Vagina (tissue), 2 donors: ENCODE measurements around the gene UBE4B. TPM values are rescaled to one million over a fixed set of nuclear protein-coding genes. Genes with fewer than 3 reads are reported as not detected.
A peak's percentile ranks its signal among the peaks of the same experiment; 100 is the strongest.
"Not testable (repeated sequence)": the region's sequence is repeated elsewhere in the genome, so short reads cannot be mapped to it uniquely, and the experiment has no call there.

Experiments used
- DNase-seq, 2 donors: peaks; one replicate each; pipeline ENCODE4 v3.0.0-alpha.2; 2017; ENCODE audit errors: extremely low spot score in 2 of 2
- H3K27ac ChIP-seq: fragments of 200-600 bp; sonication (generic); one replicate; pipeline ENCODE4 v1.5.1; 2019
- H3K27me3 ChIP-seq: fragments of 200-600 bp; sonication (generic); one replicate; pipeline ENCODE4 v1.5.1; 2019
- H3K36me3 ChIP-seq, 2 donors: fragments of 200-600 bp; sonication (generic); one replicate each; pipeline ENCODE4 v1.5.1; 2017 to 2019
- H3K4me1 ChIP-seq: fragments of 200-600 bp; sonication (generic); one replicate; pipeline ENCODE4 v1.5.1; 2019
- H3K4me3 ChIP-seq, 2 donors: fragments of 200-600 bp; sonication (generic); 1 replicate in 1 of 2; 2 replicates in 1 of 2; pipeline ENCODE4 v1.5.1; 2016 to 2019
- H3K9me3 ChIP-seq: fragments of 200-600 bp; sonication (generic); one replicate; pipeline ENCODE4 v1.5.1; 2019
- CTCF ChIP-seq, 3 experiments: fragments of 450-650 bp in 2 of 3; fragments of 200-600 bp in 1 of 3; sonication (generic) in 1 of 3; IDR thresholded peaks; one replicate each; pipeline ENCODE4 v1.5.1; 2017 to 2019; ENCODE audit warnings: antibody characterized with exemption in 3 of 3, mild to moderate bottlenecking in 2 of 3, moderate library complexity in 2 of 3
- POLR2A ChIP-seq, 2 donors: fragments of 450-650 bp; IDR thresholded peaks; one replicate each; pipeline ENCODE4 v1.6.1; 2017; ENCODE audit warnings: antibody characterized with exemption in 2 of 2, mild to moderate bottlenecking in 2 of 2, moderate library complexity in 2 of 2
- POLR2AphosphoS5 ChIP-seq, 2 donors: sonication (generic); formaldehyde crosslinking; IDR thresholded peaks; one replicate each; pipeline ENCODE4 v1.9.0; 2017; ENCODE audit warnings: antibody characterized with exemption in 2 of 2, mild to moderate bottlenecking in 2 of 2, low read depth in 1 of 2; ENCODE audit not compliant: insufficient read depth in 1 of 2
- intact Hi-C: fragments of 100-400 bp; cut with DNase I; formaldehyde crosslinking; loops from one replicate; pipeline ENCODE4 v1.15.1; 2023
- total RNA-seq: library from RNA; depleted of rRNA; stranded (reverse); fragments of >200 nt; gene quantifications from one replicate; pipeline ENCODE4 v1.2.3, GENCODE V29; 2016

The UBE4B gene
- total RNA-seq, 1 donor from 2014 or later, result 51.1 TPM

GRCh38 chr1:10068605-10069294, 36.0 kb downstream of the UBE4B start:
- intact Hi-C loops, result no loop called here
- no peaks in the 10 kb centered on the region for H3K27me3 ChIP-seq
- H3K27ac ChIP-seq, result peak overlapping the region; percentile 53
- peaks cover 61% of the 10 kb centered on the region for H3K4me1 ChIP-seq
- no peak overlapping the region for H3K4me3 ChIP-seq
- no peak for DNase-seq
- no peaks in the 10 kb centered on the region for H3K36me3 ChIP-seq
- H3K9me3 ChIP-seq, result no peaks in the 10 kb centered on the region
- TF ChIP-seq POLR2A (IDR thresholded peaks at IDR 0.05) (no peak), POLR2AphosphoS5 (IDR thresholded peaks at IDR 0.05; ENCODE audit: insufficient read depth in 1 of 2, low read depth in 1 of 2) (no peak), CTCF (IDR thresholded peaks at IDR 0.05) (no peak)

- no peak for DNase-seq
- Histone ChIP-seq H3K4me3 (no peak overlapping the region), H3K27ac (no peak overlapping the region), H3K36me3 (no peaks in the 10 kb centered on the region), H3K9me3 (no peaks in the 10 kb centered on the region), H3K4me1 (peaks cover 61% of the 10 kb centered on the region), H3K27me3 (no peaks in the 10 kb centered on the region)
- intact Hi-C loops, result no loop called here
- TF ChIP-seq POLR2AphosphoS5 (IDR thresholded peaks at IDR 0.05; ENCODE audit: insufficient read depth in 1 of 2, low read depth in 1 of 2) (no peak), POLR2A (IDR thresholded peaks at IDR 0.05) (no peak), CTCF (IDR thresholded peaks at IDR 0.05) (no peak)
Observed at GRCh38 chr1:10070206-10070605, 37.4 kb downstream of the UBE4B start.

- H3K9me3 ChIP-seq, result no peaks in the 10 kb centered on the region
- intact Hi-C loops, result no loop called here
- H3K4me3 ChIP-seq, result no peak overlapping the region
- peaks cover 57% of the 10 kb centered on the region for H3K4me1 ChIP-seq
- DNase-seq, result no peak
- TF ChIP-seq POLR2AphosphoS5 (IDR thresholded peaks at IDR 0.05; ENCODE audit: insufficient read depth in 1 of 2, low read depth in 1 of 2), result no peak
- TF ChIP-seq POLR2A (IDR thresholded peaks at IDR 0.05), result no peak
- no peak for TF ChIP-seq CTCF (IDR thresholded peaks at IDR 0.05)
- H3K27ac ChIP-seq, result peak overlapping the region; percentile 14
- H3K27me3 ChIP-seq, result no peaks in the 10 kb centered on the region
- H3K36me3 ChIP-seq, result no peaks in the 10 kb centered on the region
Observed at GRCh38 chr1:10071640-10072039, 38.9 kb downstream of the UBE4B start.

- H3K4me3 ChIP-seq, H3K9me3 ChIP-seq, H3K27ac ChIP-seq, intact Hi-C loops, DNase-seq, H3K36me3 ChIP-seq, H3K27me3 ChIP-seq: not testable (repeated sequence)
- peaks cover 54% of the 10 kb centered on the region for H3K4me1 ChIP-seq
- peak in 1 of 2 donors; percentile 45 for TF ChIP-seq POLR2AphosphoS5 (IDR thresholded peaks at IDR 0.05; ENCODE audit: insufficient read depth in 1 of 2, low read depth in 1 of 2)
Observed at GRCh38 chr1:10073371-10073770, 40.6 kb downstream of the UBE4B start.

- H3K36me3 ChIP-seq, result no peaks in the 10 kb centered on the region
- H3K4me1 ChIP-seq, result peaks cover 52% of the 10 kb centered on the region
- no peaks in the 10 kb centered on the region for H3K27me3 ChIP-seq
- intact Hi-C loops, result no loop called here
- H3K4me3 ChIP-seq, result no peak overlapping the region
- no peak for TF ChIP-seq POLR2A (IDR thresholded peaks at IDR 0.05)
- TF ChIP-seq CTCF (IDR thresholded peaks at IDR 0.05), result no peak
- DNase-seq, result no peak
- no peaks in the 10 kb centered on the region for H3K9me3 ChIP-seq
- H3K27ac ChIP-seq, result peak overlapping the region; percentile 36
Observed at GRCh38 chr1:10074059-10074851, 41.5 kb downstream of the UBE4B start.
